Breast epithelium (tissue), 3 donors: ENCODE measurements around the gene COMMD3.

ENCODE experiments used
- CTCF ChIP-seq, 3 donors: fragments of 450-650 bp; IDR thresholded peaks; one replicate each; pipeline ENCODE4 v1.5.1; 2016 to 2017; ENCODE audit warnings: antibody characterized with exemption in 3 of 3, mild to moderate bottlenecking in 3 of 3, moderate library complexity in 3 of 3
- POLR2A ChIP-seq: fragments of 450-650 bp; IDR thresholded peaks from one replicate; pipeline ENCODE4 v1.6.1; 2016; ENCODE audit warnings: antibody characterized with exemption, mild to moderate bottlenecking, moderate library complexity

- TF ChIP-seq POLR2A (no peak), CTCF (IDR thresholded peaks at IDR 0.05) (no peak)
Measured at GRCh38 chr10:22365644-22366434, 49.7 kb downstream of the COMMD3 start.
